HepG2 (cell line): ENCODE results near the gene PEX5. TPM values are rescaled to one million over a fixed set of nuclear protein-coding genes. Genes with fewer than 3 reads are reported as not detected.

Experiments used
- ATAC-seq: fragments of 200-7000 bp; cut with Tn5 transposase; 3 replicates; pipeline ENCODE4 v1.9.1; 2020; ENCODE audit warnings: mild to moderate bottlenecking, moderate library complexity
- BruUV-seq: library from RNA; stranded (reverse); fragments of 400-500 nt; replicated peaks from 2 replicates; lab custom pipeline; 2021; lab: Mats Ljungman, UMichigan
- CTCF ChIA-PET: fragments of 300-600 bp; formaldehyde crosslinking; extraction: SDS; loops from one replicate; lab custom pipeline; 2021; ENCODE audit warnings: low total read pairs, inconsistent platforms, low intra/inter-chr PET ratio; lab: Yijun Ruan, JAX
- POLR2A ChIA-PET: fragments of 350-600 bp; sonication (Branson Sonifier 250); formaldehyde crosslinking; loops from one replicate; lab custom pipeline; 2020; ENCODE audit warnings: antibody characterized with exemption, inconsistent platforms; lab: Yijun Ruan, JAX
- DNase-seq: peaks from one replicate; pipeline ENCODE4 v3.0.0-alpha.2; 2015; ENCODE audit warnings: low spot score
- FAIRE-seq: peaks from 3 replicates; lab custom pipeline; 2011; peaks lifted over from hg19 to GRCh38; lab: Jason Lieb, UNC
- H2AFZ ChIP-seq: one replicate; pipeline ENCODE4 v1.6.1; 2011; ENCODE audit warnings: low read length, inconsistent platforms
- H3K27ac ChIP-seq: fragments of 300-600 bp; 3 replicates; pipeline ENCODE4 v1.8.0; 2011; ENCODE audit warnings: mixed run types, mild to moderate bottlenecking, mixed read lengths, low read length, inconsistent platforms; ENCODE audit not compliant: insufficient read depth; ENCODE audit errors: extremely low read length
- H3K27me3 ChIP-seq, 2 experiments: fragments of 200-600 bp in 1 of 2; 2 replicates in 1 of 2; 3 replicates in 1 of 2; pipeline versions ENCODE4 v1.6.0 to v1.8.0; 2011; ENCODE audit warnings: low read length in 2 of 2, mild to moderate bottlenecking in 2 of 2, moderate library complexity in 2 of 2, inconsistent platforms in 1 of 2; ENCODE audit not compliant: insufficient read depth in 2 of 2, control insufficient read depth in 1 of 2
- H3K36me3 ChIP-seq, 2 experiments: fragments of 200-600 bp in 1 of 2; replicated peaks in 1 of 2; 2 replicates in 1 of 2; 3 replicates in 1 of 2; pipeline versions ENCODE4 v1.5.1 to v1.8.0; 2011; ENCODE audit warnings: low read length in 2 of 2, inconsistent platforms in 1 of 2; ENCODE audit not compliant: insufficient read depth in 2 of 2, control insufficient read depth in 1 of 2
- H3K4me1 ChIP-seq: 2 replicates; pipeline ENCODE4 v1.5.1; 2012; ENCODE audit warnings: low read length, inconsistent platforms; ENCODE audit not compliant: insufficient read depth
- H3K4me2 ChIP-seq: 2 replicates; pipeline ENCODE4 v1.6.0; 2011; ENCODE audit warnings: low read depth, low read length, inconsistent platforms
- H3K4me3 ChIP-seq, 3 experiments: fragments of 200-600 bp in 1 of 3; sonication (generic), shearing (Covaris generic) in 1 of 3; replicated peaks in 1 of 3; 2 replicates each; pipeline ENCODE4 v1.5.1; 2011 to 2016; ENCODE audit warnings: low read length in 3 of 3, inconsistent platforms in 2 of 3, low read depth in 2 of 3, mild to moderate bottlenecking in 2 of 3, control low read depth in 1 of 3, mixed read lengths in 1 of 3; ENCODE audit not compliant: insufficient read depth in 1 of 3
- H3K79me2 ChIP-seq: one replicate; pipeline ENCODE4 v1.6.1; 2011; ENCODE audit warnings: low read length, inconsistent platforms; ENCODE audit not compliant: insufficient read depth
- H3K9ac ChIP-seq: 2 replicates; pipeline ENCODE4 v1.6.0; 2011; ENCODE audit warnings: mild to moderate bottlenecking, low read depth, low read length, inconsistent platforms; ENCODE audit not compliant: insufficient read depth
- H3K9me3 ChIP-seq: 2 replicates; pipeline ENCODE4 v1.5.1; 2012; ENCODE audit warnings: mild to moderate bottlenecking, low read length
- H4K20me1 ChIP-seq: 2 replicates; pipeline ENCODE4 v1.6.0; 2011; ENCODE audit warnings: inconsistent platforms, mild to moderate bottlenecking, low read length, moderate library complexity; ENCODE audit not compliant: insufficient read depth
- AFF4 ChIP-seq: sonication (generic); formaldehyde crosslinking; IDR thresholded peaks from 2 replicates; pipeline ENCODE4 v1.4.0; 2020; ENCODE audit warnings: missing genetic modification reagents
- CHD2 ChIP-seq: IDR thresholded peaks from 2 replicates; pipeline ENCODE4 v1.6.1; 2011; ENCODE audit warnings: low read depth, low read length, improper control_type of control experiment
- HOMEZ ChIP-seq: IDR thresholded peaks from 2 replicates; pipeline ENCODE4 v1.6.1; 2016; ENCODE audit warnings: low read depth
- MAFF ChIP-seq: IDR thresholded peaks from 2 replicates; pipeline ENCODE4 v1.6.1; 2011; ENCODE audit warnings: low read depth, low read length, improper control_type of control experiment
- MAX ChIP-seq: IDR thresholded peaks from 2 replicates; pipeline ENCODE4 v1.6.1; 2012; ENCODE audit warnings: inconsistent platforms
- MED1 ChIP-seq: sonication (generic); formaldehyde crosslinking; IDR thresholded peaks from 2 replicates; pipeline ENCODE4 v1.4.0; 2020; ENCODE audit warnings: missing genetic modification reagents
- PAWR ChIP-seq: sonication (generic); formaldehyde crosslinking; IDR thresholded peaks from 2 replicates; pipeline ENCODE4 v1.4.0; 2020; ENCODE audit warnings: missing genetic modification reagents, mild to moderate bottlenecking, borderline replicate concordance
- RAD21 ChIP-seq: fragments of 450-650 bp; formaldehyde crosslinking; IDR thresholded peaks from 2 replicates; pipeline ENCODE4 v1.5.0; 2020; ENCODE audit warnings: mild to moderate bottlenecking
- REXO4 ChIP-seq: sonication (generic); formaldehyde crosslinking; IDR thresholded peaks from 2 replicates; pipeline ENCODE4 v1.8.0; 2022; ENCODE audit warnings: missing genetic modification reagents, mild to moderate bottlenecking, borderline replicate concordance
- ZFP90 ChIP-seq: sonication (generic); formaldehyde crosslinking; IDR thresholded peaks from 2 replicates; pipeline ENCODE4 v1.8.0; 2022; ENCODE audit warnings: missing genetic modification reagents, mild to moderate bottlenecking, inconsistent platforms, borderline replicate concordance
- ZFY ChIP-seq: sonication (generic); formaldehyde crosslinking; IDR thresholded peaks from 2 replicates; pipeline ENCODE4 v1.4.0; 2020; ENCODE audit warnings: missing genetic modification reagents
- ZKSCAN1 ChIP-seq: fragments of 150-350 bp; IDR thresholded peaks from 2 replicates; pipeline ENCODE4 v1.6.1; 2014; ENCODE audit warnings: low read length
- ZNF180 ChIP-seq: sonication (generic); formaldehyde crosslinking; IDR thresholded peaks from 2 replicates; pipeline ENCODE4 v1.4.0; 2020; ENCODE audit warnings: low read depth, missing genetic modification reagents, borderline replicate concordance
- ZNF44 ChIP-seq: sonication (generic); formaldehyde crosslinking; IDR thresholded peaks from 2 replicates; pipeline ENCODE4 v1.5.1; 2020; ENCODE audit warnings: mild to moderate bottlenecking, missing genetic modification reagents
- ZNF644 ChIP-seq: IDR thresholded peaks from 2 replicates; pipeline ENCODE4 v1.6.1; 2016; ENCODE audit warnings: low read depth
- ZNF713 ChIP-seq: sonication (generic); formaldehyde crosslinking; IDR thresholded peaks from 2 replicates; pipeline ENCODE4 v1.4.0; 2020; ENCODE audit warnings: mild to moderate bottlenecking, missing genetic modification reagents
- WGBS: methylation state at CpG from one replicate; pipeline ENCODE4 v1.1.6; 2017; ENCODE audit warnings: low lambda C conversion rate; 5-methylcytosine and 5-hydroxymethylcytosine counted together
- in situ Hi-C: cut with HindIII; loops from 2 replicates; pipeline ENCODE4 v1.10.0; 2017; ENCODE audit warnings: low pct_unique_long_range_greater_than_20kb; ENCODE audit not compliant: extremely low pct_ligation_motif_present
- intact Hi-C: fragments of 100-400 bp; cut with micrococcal nuclease; formaldehyde crosslinking; loops from one replicate; pipeline ENCODE4 v1.10.0; 2022; ENCODE audit not compliant: unreplicated experiment
- polyA plus RNA-seq, 8 experiments: library from polyadenylated mRNA; depleted of rRNA in 3 of 8; stranded (reverse) in 7 of 8; unstranded in 1 of 8; fragments of >200 nt; fragmentation: Illumina TruSeq in 4 of 8; extraction: Trizol in 4 of 8; gene quantifications; 2 replicates each; pipeline versions ENCODE4 v1.2.1 to v1.2.3, GENCODE V29; 2011 to 2016; ENCODE audit warnings: low read depth in 4 of 8, missing spikeins in 1 of 8, mixed read lengths in 1 of 8; ENCODE audit not compliant: insufficient read depth in 1 of 8
- total RNA-seq, 5 experiments: library from RNA; depleted of rRNA; stranded (reverse); fragments of >200 nt; fragmentation: Illumina TruSeq; extraction: Trizol; gene quantifications; 2 replicates each; pipeline ENCODE4 v1.2.3, GENCODE V29; 2016; ENCODE audit warnings: low read depth in 1 of 5

The PEX5 gene
- total and polyA plus RNA-seq, 2 of the 13 experiments (the other 11 are each of a cell fraction or from before 2014, with no cell fraction given), result 16.4 to 29.0 TPM

GRCh38 chr12:7160183-7160582 is 29.3 kb upstream of the PEX5 start (continued):
- TF ChIP-seq HOMEZ, result no peak
- TF ChIP-seq, all 625 proteins: peak for 0

- no peak for FAIRE-seq
- no peak overlapping the region for H3K4me2 ChIP-seq
- no TSS peak for BruUV-seq
- WGBS, result 43% methylated on average over 3 of the region's 4 CpGs
- no peaks in the 10 kb centered on the region for H3K79me2 ChIP-seq
- H3K27ac ChIP-seq, result no peak overlapping the region
- ChIA-PET POLR2A (no interaction called here), CTCF (no interaction called here)
- ATAC-seq, result no peak; the same call in 2 of the 3 replicates
- no peak overlapping the region for H2AFZ ChIP-seq
- intact Hi-C loops, result no loop called here
- H3K27me3 ChIP-seq, result peaks cover 0 to 6% of the 10 kb centered on the region in 2 experiments; a peak in 2 of 5 replicates
- in situ Hi-C loops, result no loop called here
- no peaks in the 10 kb centered on the region for H4K20me1 ChIP-seq
- H3K9me3 ChIP-seq, result no peaks in the 10 kb centered on the region
- DNase-seq, result no peak
- no peak overlapping the region for H3K4me3 ChIP-seq
- no peak overlapping the region for H3K9ac ChIP-seq
- TF ChIP-seq RAD21 (CRISPR knock-in tag) (no peak), ZFP90 (CRISPR knock-in tag) (no peak), MED1 (CRISPR knock-in tag) (no peak), MAFF (no peak), ZNF713 (CRISPR knock-in tag) (no peak), ZKSCAN1 (no peak), PAWR (no peak), CHD2 (no peak), ZNF44 (CRISPR knock-in tag) (no peak), AFF4 (CRISPR knock-in tag) (no peak), ZFY (CRISPR knock-in tag) (no peak), ZNF644 (CRISPR knock-in tag) (no peak), ZNF180 (no peak), REXO4 (CRISPR knock-in tag) (no peak), MAX (no peak)
- H3K4me1 ChIP-seq, result 0 out of 2 replicates have a peak, but pooled peaks cover 8% of the 10 kb centered on the region
- H3K36me3 ChIP-seq, result peaks cover 2 to 6% of the 10 kb centered on the region in 2 experiments; a peak in 1 of 5 replicates
Measured at GRCh38 chr12:7161327-7161726, 28.2 kb upstream of the PEX5 start.
